ENCODE measurements around the gene ARFIP1. TPM values are rescaled to one million over a fixed set of nuclear protein-coding genes. Genes with fewer than 3 reads are reported as not detected.

Gene ARFIP1
- total RNA-seq, 1 experiment from 2014 or later: 32.7 TPM

- H3K4me3 ChIP-seq (replicated peaks in 1 of 2; ENCODE audit: low read depth in 1 of 2, low read length in 2 of 2): no peak overlapping the region
- H3K4me2 ChIP-seq (ENCODE audit: low read length): no peak overlapping the region
- no peaks in the 10 kb centered on the region for H3K9me2 ChIP-seq (ENCODE audit: insufficient read depth)
- H4K20me1 ChIP-seq (ENCODE audit: insufficient read depth): no peaks in the 10 kb centered on the region
- ChIA-PET POLR2A (no interaction called here), CTCF (no interaction called here), RAD21 (ENCODE audit: low non-redundant PET in 1 of 2, low total read pairs in 2 of 2, uncharacterized antibody in 2 of 2, unreplicated experiment in 2 of 2) (no interaction called here)
- intact Hi-C loops (cut with micrococcal nuclease): no loop called here
- no peak for DNase-seq (ENCODE audit: low read depth, low spot score)
- BruUV-seq (replicated peaks): no TSS peak
- H3K27me3 ChIP-seq (ENCODE audit: insufficient read depth, low read length): no peaks in the 10 kb centered on the region
- H2AFZ ChIP-seq (ENCODE audit: low read depth, low read length, poor library complexity, severe bottlenecking): no peak overlapping the region
- H3K9ac ChIP-seq (ENCODE audit: low read length): no peak overlapping the region
- no peak overlapping the region for H3K27ac ChIP-seq (ENCODE audit: low read depth, low read length)
- no peaks in the 10 kb centered on the region for H3K36me3 ChIP-seq (ENCODE audit: control insufficient read depth in 1 of 2, insufficient read depth in 2 of 2, low read length in 2 of 2)
- no peaks in the 10 kb centered on the region for H3K4me1 ChIP-seq (ENCODE audit: control insufficient read depth in 1 of 2, insufficient read depth in 2 of 2, low read length in 2 of 2)
- H3K9me3 ChIP-seq (ENCODE audit: control insufficient read depth in 1 of 2, insufficient read depth in 1 of 2, low read depth in 1 of 2, low read length in 2 of 2): no peaks in the 10 kb centered on the region
- no peak for ATAC-seq
- TF ChIP-seq ZBTB33 (IDR thresholded peaks at IDR 0.05; ENCODE audit: extremely low read depth, insufficient replicate concordance, low read length) (no peak), ZFX (IDR thresholded peaks at IDR 0.05) (no peak), EZH2 (IDR thresholded peaks at IDR 0.05) (no peak), SP1 (IDR thresholded peaks at IDR 0.05; ENCODE audit: low read depth) (no peak), ATF3 (IDR thresholded peaks at IDR 0.05) (no peak), EZH2phosphoT487 (IDR thresholded peaks at IDR 0.05; ENCODE audit: borderline replicate concordance) (no peak), FOSL1 (IDR thresholded peaks at IDR 0.05; ENCODE audit: low read depth) (no peak), JUND (IDR thresholded peaks at IDR 0.05) (no peak), MAX (IDR thresholded peaks at IDR 0.05) (no peak), REST (IDR thresholded peaks at IDR 0.05; ENCODE audit: low read depth) (no peak), CEBPB (IDR thresholded peaks at IDR 0.05; ENCODE audit: low read depth) (no peak), TCF7L2 (IDR thresholded peaks at IDR 0.05; ENCODE audit: borderline replicate concordance, extremely low read depth, insufficient read depth, insufficient read length) (no peak), SIN3A (IDR thresholded peaks at IDR 0.05; ENCODE audit: low read depth) (no peak), RAD21 (IDR thresholded peaks at IDR 0.05; ENCODE audit: low read depth) (no peak)
- H3K79me2 ChIP-seq (ENCODE audit: insufficient read depth, low read length): no peaks in the 10 kb centered on the region
These were observed 148.5 kb downstream of the ARFIP1 start for GRCh38 chr4:152928286-152928685.
